Upper lobe of left lung (tissue), 4 donors: Measurements from ENCODE around the gene KASH5.

ENCODE experiments used
- EP300 ChIP-seq, 4 donors: sonication (generic); formaldehyde crosslinking; IDR thresholded peaks; one replicate each; pipeline ENCODE4 v1.5.1; 2017; ENCODE audit warnings: antibody characterized with exemption in 4 of 4, control low read depth in 2 of 4
- POLR2A ChIP-seq, 4 donors: fragments of 450-650 bp; IDR thresholded peaks; one replicate each; pipeline ENCODE4 v1.5.1; 2016 to 2017; ENCODE audit warnings: antibody characterized with exemption in 4 of 4, mild to moderate bottlenecking in 2 of 4
- POLR2AphosphoS5 ChIP-seq, 2 donors: sonication (generic); formaldehyde crosslinking; IDR thresholded peaks; one replicate each; pipeline ENCODE4 v1.5.1; 2017; ENCODE audit warnings: antibody characterized with exemption in 2 of 2
- TF ChIP-seq, protein P1 (sequence below), 6 experiments: fragments of 450-650 bp in 4 of 6; fragments of 200-600 bp in 2 of 6; sonication (generic) in 2 of 6; IDR thresholded peaks; one replicate each; pipeline ENCODE4 v1.5.1; 2016 to 2019; ENCODE audit warnings: antibody characterized with exemption in 6 of 6

GRCh38 chr19:49437231-49437630 lies 49.2 kb downstream of the KASH5 start:
- TF ChIP-seq POLR2A (IDR thresholded peaks at IDR 0.05) (no peak), POLR2AphosphoS5 (IDR thresholded peaks at IDR 0.05) (no peak), EP300 (IDR thresholded peaks at IDR 0.05) (no peak)
- TF ChIP-seq, protein P1, sequence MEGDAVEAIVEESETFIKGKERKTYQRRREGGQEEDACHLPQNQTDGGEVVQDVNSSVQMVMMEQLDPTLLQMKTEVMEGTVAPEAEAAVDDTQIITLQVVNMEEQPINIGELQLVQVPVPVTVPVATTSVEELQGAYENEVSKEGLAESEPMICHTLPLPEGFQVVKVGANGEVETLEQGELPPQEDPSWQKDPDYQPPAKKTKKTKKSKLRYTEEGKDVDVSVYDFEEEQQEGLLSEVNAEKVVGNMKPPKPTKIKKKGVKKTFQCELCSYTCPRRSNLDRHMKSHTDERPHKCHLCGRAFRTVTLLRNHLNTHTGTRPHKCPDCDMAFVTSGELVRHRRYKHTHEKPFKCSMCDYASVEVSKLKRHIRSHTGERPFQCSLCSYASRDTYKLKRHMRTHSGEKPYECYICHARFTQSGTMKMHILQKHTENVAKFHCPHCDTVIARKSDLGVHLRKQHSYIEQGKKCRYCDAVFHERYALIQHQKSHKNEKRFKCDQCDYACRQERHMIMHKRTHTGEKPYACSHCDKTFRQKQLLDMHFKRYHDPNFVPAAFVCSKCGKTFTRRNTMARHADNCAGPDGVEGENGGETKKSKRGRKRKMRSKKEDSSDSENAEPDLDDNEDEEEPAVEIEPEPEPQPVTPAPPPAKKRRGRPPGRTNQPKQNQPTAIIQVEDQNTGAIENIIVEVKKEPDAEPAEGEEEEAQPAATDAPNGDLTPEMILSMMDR (IDR thresholded peaks at IDR 0.05): no peak
